ENCODE results near the gene GNAO1.

GNAO1 gene

GRCh38 chr16:56312556-56312955 is 121.3 kb downstream of the GNAO1 start:
- no peak for DNase-seq (ENCODE audit: low spot score)

- no peak for DNase-seq (ENCODE audit: low spot score)
Measured at GRCh38 chr16:56314244-56314850, 123.1 kb downstream of the GNAO1 start.

- no peak for DNase-seq (ENCODE audit: low spot score)
Measured at GRCh38 chr16:56315955-56316354, 124.7 kb downstream of the GNAO1 start.

- no peak for DNase-seq (ENCODE audit: low spot score)
Measured at GRCh38 chr16:56316545-56316944, 125.3 kb downstream of the GNAO1 start.

GRCh38 chr16:56317998-56318826 is 126.9 kb downstream of the GNAO1 start:
- peak; percentile 75 for DNase-seq (ENCODE audit: low spot score)

GRCh38 chr16:56318827-56319140 is 127.5 kb downstream of the GNAO1 start:
- DNase-seq (ENCODE audit: low spot score), result no peak

GRCh38 chr16:56319376-56319775 is 128.1 kb downstream of the GNAO1 start:
- DNase-seq (ENCODE audit: low spot score), result no peak

GRCh38 chr16:56320056-56320455 is 128.8 kb downstream of the GNAO1 start:
- DNase-seq (ENCODE audit: low spot score), result no peak

- DNase-seq (ENCODE audit: low spot score), result no peak
Measured at GRCh38 chr16:56320811-56321558, 129.7 kb downstream of the GNAO1 start.

GRCh38 chr16:56321571-56321970 is 130.3 kb downstream of the GNAO1 start:
- no peak for DNase-seq (ENCODE audit: low spot score)

GRCh38 chr16:56324406-56324805 is 133.1 kb downstream of the GNAO1 start:
- DNase-seq (ENCODE audit: low spot score), result no peak

- DNase-seq (ENCODE audit: low spot score), result no peak
Measured at GRCh38 chr16:56325956-56326355, 134.7 kb downstream of the GNAO1 start.

GRCh38 chr16:56327071-56327928 is 136.0 kb downstream of the GNAO1 start:
- no peak for DNase-seq (ENCODE audit: low spot score)

GRCh38 chr16:56327929-56328258 is 136.6 kb downstream of the GNAO1 start:
- DNase-seq (ENCODE audit: low spot score), result no peak

GRCh38 chr16:56328276-56329022 is 137.2 kb downstream of the GNAO1 start:
- no peak for DNase-seq (ENCODE audit: low spot score)

GRCh38 chr16:56329887-56330286 is 138.6 kb downstream of the GNAO1 start:
- no peak for DNase-seq (ENCODE audit: low spot score)

- no peak for DNase-seq (ENCODE audit: low spot score)
Measured at GRCh38 chr16:56330476-56330875, 139.2 kb downstream of the GNAO1 start.

- no peak for DNase-seq (ENCODE audit: low spot score)
Measured at GRCh38 chr16:56331399-56331798, 140.1 kb downstream of the GNAO1 start.

- DNase-seq (ENCODE audit: low spot score), result no peak
Measured at GRCh38 chr16:56331915-56332314, 140.6 kb downstream of the GNAO1 start.

- peak; percentile 10 for DNase-seq (ENCODE audit: low spot score)
Measured at GRCh38 chr16:56332464-56333079, 141.3 kb downstream of the GNAO1 start.

- DNase-seq (ENCODE audit: low spot score), result no peak
Measured at GRCh38 chr16:56334761-56335160, 143.5 kb downstream of the GNAO1 start.

Data from COLO829 (cell line).